GM19452 (cell line): Measurements from ENCODE around the gene SMS.

Experiments used
- ATAC-seq: cut with Tn5 transposase; IDR thresholded peaks from one replicate; pipeline ENCODE4 v1.9.1; 2021; ENCODE audit not compliant: unreplicated experiment

Gene SMS

GRCh38 chrX:21975812-21976211 is 35.3 kb downstream of the SMS start:
- no peak for ATAC-seq

GRCh38 chrX:21978346-21978745 is 37.8 kb downstream of the SMS start:
- no peak for ATAC-seq

GRCh38 chrX:21982311-21982710 is 41.8 kb downstream of the SMS start:
- ATAC-seq, result no peak

- peak; percentile 57 for ATAC-seq
Observed at GRCh38 chrX:21985332-21985777, 44.8 kb downstream of the SMS start.

- ATAC-seq, result no peak
Observed at GRCh38 chrX:21986596-21986995, 46.1 kb downstream of the SMS start.

GRCh38 chrX:21989384-21989783 is 48.9 kb downstream of the SMS start:
- ATAC-seq, result peak; percentile 41

GRCh38 chrX:21990832-21991231 is 50.3 kb downstream of the SMS start:
- no peak for ATAC-seq

- ATAC-seq, result no peak
Observed at GRCh38 chrX:21991504-21991903, 51.0 kb downstream of the SMS start.

- peak; percentile 75 for ATAC-seq
Observed at GRCh38 chrX:21993265-21993664, 52.8 kb downstream of the SMS start.

- no peak for ATAC-seq
Observed at GRCh38 chrX:21996872-21997455, 56.5 kb downstream of the SMS start.

GRCh38 chrX:21998037-21998436 is 57.5 kb downstream of the SMS start:
- ATAC-seq, result no peak

- no peak for ATAC-seq
Observed at GRCh38 chrX:22004866-22005265, 64.4 kb downstream of the SMS start.

- no peak for ATAC-seq
Observed at GRCh38 chrX:22012051-22012450, 71.5 kb downstream of the SMS start.

- ATAC-seq, result no peak
Observed at GRCh38 chrX:22012931-22013330, 72.4 kb downstream of the SMS start.

GRCh38 chrX:22015139-22015750 is 74.7 kb downstream of the SMS start:
- ATAC-seq, result no peak

- ATAC-seq, result no peak
Observed at GRCh38 chrX:22021751-22022324, 81.3 kb downstream of the SMS start.

- ATAC-seq, result no peak
Observed at GRCh38 chrX:22024577-22024976, 84.1 kb downstream of the SMS start.

GRCh38 chrX:22025751-22026150 is 85.2 kb downstream of the SMS start:
- no peak for ATAC-seq

GRCh38 chrX:22026731-22027130 is 86.2 kb downstream of the SMS start:
- no peak for ATAC-seq

GRCh38 chrX:22032084-22032483 is 91.6 kb downstream of the SMS start, which contains the start of gene PHEX:
TSS of gene PHEX (plus strand) at chrX:22032325. CDS start at chrX:22033006, 681 bp downstream.
- no peak for ATAC-seq

- no peak for ATAC-seq
Observed at GRCh38 chrX:22032506-22032905, 92.0 kb downstream of the SMS start.

- no peak for ATAC-seq
Observed at GRCh38 chrX:22033818-22034217, 93.3 kb downstream of the SMS start.

- no peak for ATAC-seq
Observed at GRCh38 chrX:22035236-22035635, 94.7 kb downstream of the SMS start.
